ENCODE data around the gene HSD3B7.

HSD3B7 gene

GRCh38 chr16:30977502-30977901 is 7.5 kb upstream of the HSD3B7 start:
- TF ChIP-seq CTCF (IDR thresholded peaks at IDR 0.05; ENCODE audit: borderline replicate concordance, insufficient read depth, low read depth, low read length) = peak; percentile 43; the same call in 1 of the 2 replicates
- no peak overlapping the region for H3K4me3 ChIP-seq (ENCODE audit: low read depth, low read length)

- no peak overlapping the region for H3K4me3 ChIP-seq (ENCODE audit: low read depth, low read length)
- no peak for TF ChIP-seq CTCF (IDR thresholded peaks at IDR 0.05; ENCODE audit: borderline replicate concordance, insufficient read depth, low read depth, low read length)
Observed at GRCh38 chr16:30979170-30980022, 5.6 kb upstream of the HSD3B7 start.

GRCh38 chr16:30980023-30980371 is 5.0 kb upstream of the HSD3B7 start:
- TF ChIP-seq CTCF (IDR thresholded peaks at IDR 0.05; ENCODE audit: borderline replicate concordance, insufficient read depth, low read depth, low read length) = no peak
- no peak overlapping the region for H3K4me3 ChIP-seq (ENCODE audit: low read depth, low read length)

GRCh38 chr16:30980434-30980833 is 4.6 kb upstream of the HSD3B7 start:
- no peak for TF ChIP-seq CTCF (IDR thresholded peaks at IDR 0.05; ENCODE audit: borderline replicate concordance, insufficient read depth, low read depth, low read length)
- no peak overlapping the region for H3K4me3 ChIP-seq (ENCODE audit: low read depth, low read length)

GRCh38 chr16:30980959-30981358 is 4.0 kb upstream of the HSD3B7 start:
- no peak overlapping the region for H3K4me3 ChIP-seq (ENCODE audit: low read depth, low read length)
- TF ChIP-seq CTCF (IDR thresholded peaks at IDR 0.05; ENCODE audit: borderline replicate concordance, insufficient read depth, low read depth, low read length) = no peak

GRCh38 chr16:30982548-30983288 is 2.3 kb upstream of the HSD3B7 start:
- no peak overlapping the region for H3K4me3 ChIP-seq (ENCODE audit: low read depth, low read length)
- no peak for TF ChIP-seq CTCF (IDR thresholded peaks at IDR 0.05; ENCODE audit: borderline replicate concordance, insufficient read depth, low read depth, low read length)

All from GM12875 (cell line).